ENCODE results near the gene FAM161A.
"Not testable (repeated sequence)": the region's sequence is repeated elsewhere in the genome, so short reads cannot be mapped to it uniquely, and the experiment has no call there.

FAM161A gene

GRCh38 chr2:61853847-61854563, at the start of gene FAM161A:
FAM161A (minus strand) TSS chr2:61854060; CDS start chr2:61854041, 19 bp downstream.
- peak; percentile 97 for DNase-seq

DNA sequence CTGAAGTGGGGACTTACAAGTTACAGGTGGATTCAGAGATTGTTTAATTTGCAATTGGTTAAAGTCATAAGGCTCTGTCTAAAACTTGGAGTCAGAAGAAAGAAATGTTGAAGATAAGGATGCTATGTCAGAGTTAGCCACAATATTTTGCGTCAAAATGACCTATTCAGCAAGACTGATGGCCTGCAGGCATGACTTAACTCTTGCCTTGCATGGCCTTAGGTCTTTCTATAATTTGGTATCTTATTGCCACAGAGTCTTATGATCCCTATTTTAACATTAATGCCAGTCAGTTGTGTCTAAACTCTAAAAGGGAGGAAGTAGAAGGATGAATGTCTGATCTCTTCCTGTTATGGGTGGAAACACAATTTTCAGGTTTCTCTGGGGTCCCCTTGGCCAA, 46.4 kb upstream of the FAM161A start:
- no peak for DNase-seq

GRCh38 chr2:61898810-61899209, 45.0 kb upstream of the FAM161A start:
- DNase-seq, result no peak

- DNase-seq, result peak; percentile 98
Measured at GRCh38 chr2:61888267-61889055, 34.6 kb upstream of the FAM161A start, which contains the start of gene CCT4. CCT4 (minus strand) TSS chr2:61888656; CDS start chr2:61888507, 149 bp downstream.

DNA sequence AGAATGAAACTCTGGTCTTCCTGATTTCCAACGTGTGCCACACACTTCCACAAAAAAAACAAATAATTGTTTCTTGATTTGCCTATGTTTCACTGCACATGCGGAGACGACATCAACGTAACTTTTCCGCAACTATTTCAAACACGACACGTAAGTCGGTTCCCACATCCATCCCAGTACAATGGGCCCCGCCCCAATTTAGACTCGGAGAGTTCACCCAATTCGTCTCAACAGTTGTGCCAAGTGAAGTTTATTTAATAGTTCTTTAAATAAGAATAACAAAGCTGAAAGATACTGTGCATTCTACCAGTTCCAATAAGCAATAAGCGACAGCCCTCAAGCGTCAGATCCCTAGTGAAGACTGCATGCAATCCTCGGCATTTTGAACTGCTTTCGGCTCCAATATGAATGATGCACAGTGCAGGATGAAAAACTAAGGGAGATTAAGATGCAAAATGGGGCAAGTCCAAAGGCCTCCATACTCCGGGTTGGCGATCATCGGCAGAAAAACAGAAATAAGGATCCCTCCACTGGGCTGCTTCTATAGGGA, 33.9 kb upstream of the FAM161A start:
- DNase-seq, result no peak

GRCh38 chr2:61885896-61886603, 32.2 kb upstream of the FAM161A start:
- DNase-seq, result no peak

DNA sequence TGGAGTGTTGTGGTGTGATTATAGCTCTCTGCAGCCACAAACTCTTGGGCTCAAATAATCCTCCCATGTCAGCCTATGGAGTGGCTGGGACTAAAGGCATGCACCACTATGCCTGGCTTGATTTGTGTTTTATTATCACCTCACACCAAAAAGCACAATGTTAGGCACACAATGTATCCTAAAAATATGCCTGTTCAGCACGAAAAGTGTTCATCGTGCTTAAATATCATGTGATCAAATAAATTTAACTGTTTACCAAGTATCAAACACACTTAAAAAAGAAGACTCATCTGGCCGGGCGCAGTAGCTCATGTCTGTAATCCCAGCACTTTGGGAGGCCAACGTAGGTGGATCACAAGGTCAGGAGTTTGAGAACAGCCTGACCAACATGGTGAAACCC, 29.0 kb upstream of the FAM161A start:
- no peak for DNase-seq

DNA sequence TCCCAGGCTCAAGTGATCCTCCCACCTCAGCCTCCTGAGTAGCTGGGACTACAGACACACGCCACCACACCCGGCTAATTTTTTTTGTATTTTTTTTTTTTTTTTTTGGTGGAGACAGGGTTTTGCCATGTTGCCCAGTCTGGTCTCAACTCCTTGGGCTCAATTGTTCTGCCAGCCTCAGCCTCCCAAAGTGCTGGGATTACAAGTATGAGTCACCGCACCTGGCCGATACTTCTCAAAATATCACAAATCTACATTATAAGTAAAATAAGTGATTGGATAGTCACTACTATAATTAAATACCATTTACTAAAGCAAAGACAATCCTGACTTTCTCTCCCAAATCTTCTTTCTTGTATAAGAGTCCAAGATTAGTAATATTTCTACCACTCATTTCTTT, 25.5 kb upstream of the FAM161A start:
- not testable (repeated sequence) for DNase-seq

GRCh38 chr2:61878761-61879160, 24.9 kb upstream of the FAM161A start:
- DNase-seq, result no peak

GRCh38 chr2:61877571-61878245, 23.8 kb upstream of the FAM161A start:
- no peak for DNase-seq

GRCh38 chr2:61876400-61876799, 22.5 kb upstream of the FAM161A start:
- no peak for DNase-seq

GRCh38 chr2:61866482-61867089, 12.7 kb upstream of the FAM161A start:
- not testable (repeated sequence) for DNase-seq

- DNase-seq, result no peak
Measured at GRCh38 chr2:61862085-61862484, 8.2 kb upstream of the FAM161A start.

GRCh38 chr2:61857224-61857623, 3.4 kb upstream of the FAM161A start:
- DNase-seq, result no peak

- DNase-seq, result no peak
Measured at GRCh38 chr2:61855318-61855613, 1.4 kb upstream of the FAM161A start.

DNA sequence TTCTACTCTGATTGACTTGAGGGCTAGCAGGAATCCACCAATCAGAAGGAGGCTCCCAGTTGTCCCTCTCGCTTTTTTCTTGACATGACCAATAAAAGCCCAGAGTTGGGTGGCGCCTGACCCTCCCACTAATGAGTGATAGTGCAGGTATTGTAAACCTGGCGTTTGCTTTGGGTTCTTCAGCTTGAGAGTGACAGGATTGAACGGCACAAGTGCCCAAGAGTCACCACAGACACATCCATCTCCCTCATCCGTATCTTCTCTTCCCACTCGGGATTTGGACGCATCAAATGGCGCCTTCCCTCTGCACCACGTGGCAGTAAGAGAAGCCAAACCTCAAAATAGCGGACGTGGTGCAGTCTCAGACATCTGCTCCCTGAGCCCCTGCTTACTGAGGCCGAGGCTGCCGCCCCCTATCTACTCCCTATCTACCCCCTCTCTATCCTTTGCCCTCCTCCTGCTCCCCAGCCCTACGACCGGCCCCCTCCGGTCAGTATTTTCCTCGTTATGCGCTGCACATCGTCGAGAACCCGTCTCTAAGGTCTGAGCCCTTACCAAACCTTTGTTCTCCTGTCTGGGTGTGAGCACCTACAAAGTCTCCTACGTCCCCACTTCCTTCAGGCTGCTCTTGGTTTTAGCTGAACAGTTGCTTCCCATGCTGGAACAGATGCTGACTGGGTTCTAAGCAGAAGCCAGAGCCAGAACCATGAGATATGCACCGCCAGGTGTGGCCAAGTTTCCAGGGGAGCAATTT, 881 bp upstream of the FAM161A start:
- DNase-seq, result peak; percentile 98

- DNase-seq, result no peak
Measured at GRCh38 chr2:61853086-61853846, 594 bp downstream of the FAM161A start.

DNA sequence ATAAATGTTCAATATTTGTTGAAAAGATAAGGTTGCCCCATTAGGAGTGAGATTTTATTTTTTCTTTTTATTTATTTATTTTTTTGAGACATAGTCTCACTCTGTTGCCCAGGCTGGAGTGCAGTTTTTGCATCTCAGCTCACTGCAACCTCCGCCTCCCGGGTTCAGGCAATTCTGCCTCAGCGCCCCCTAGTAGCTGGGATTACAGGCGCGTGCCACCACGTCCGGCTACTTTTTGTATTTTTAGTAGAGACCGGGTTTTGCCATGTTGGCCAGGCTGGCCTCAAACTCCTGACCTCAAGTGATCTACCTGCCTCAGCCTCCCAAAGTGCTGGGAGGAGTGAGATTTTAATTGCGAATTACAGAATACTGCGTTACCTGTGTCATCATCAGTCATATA, 2.6 kb downstream of the FAM161A start:
- not testable (repeated sequence) for DNase-seq

DNA sequence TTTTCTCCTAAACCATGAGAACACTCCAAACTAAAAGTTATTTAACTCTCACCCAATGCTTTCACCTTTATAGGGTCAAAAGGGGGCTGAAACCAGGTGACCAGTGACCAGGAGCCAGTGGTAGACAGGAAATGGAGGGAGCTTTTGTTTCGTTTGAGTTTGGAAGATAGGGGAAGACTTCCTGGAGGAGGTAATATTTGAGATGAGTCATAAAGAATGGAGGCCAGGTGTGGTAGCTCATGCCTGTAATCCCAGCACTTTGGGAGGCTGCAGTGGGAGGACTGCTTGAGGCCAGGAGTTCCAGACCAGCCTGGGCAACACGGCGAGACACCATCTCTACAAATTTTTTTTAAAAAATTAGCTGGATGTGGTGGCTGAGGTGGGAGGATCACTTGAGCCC, 8.5 kb downstream of the FAM161A start:
- DNase-seq, result no peak

DNA sequence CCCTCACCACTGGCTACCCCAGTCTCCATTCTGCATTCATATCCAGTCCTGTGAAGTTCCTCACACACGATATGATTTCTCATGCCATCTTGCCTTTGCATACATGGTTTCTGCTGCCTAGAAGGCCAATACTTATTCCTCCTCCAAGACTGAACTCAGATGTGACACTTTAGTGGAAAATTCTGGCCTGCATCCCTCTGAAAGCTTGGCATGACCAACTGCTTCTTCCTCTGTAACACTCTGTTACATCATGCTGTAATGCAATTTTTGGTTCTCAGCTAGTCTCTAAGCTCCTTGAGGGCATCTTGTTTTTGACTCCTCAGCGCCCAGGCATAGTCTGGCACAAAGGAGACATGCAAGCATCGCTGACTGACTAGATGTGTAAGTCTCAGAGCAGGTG, 12.6 kb downstream of the FAM161A start:
- DNase-seq, result no peak

- no peak for DNase-seq
Measured at GRCh38 chr2:61834893-61835292, 19.0 kb downstream of the FAM161A start.
